ENCODE data around the gene AKAP3.

- TF ChIP-seq, protein P1, sequence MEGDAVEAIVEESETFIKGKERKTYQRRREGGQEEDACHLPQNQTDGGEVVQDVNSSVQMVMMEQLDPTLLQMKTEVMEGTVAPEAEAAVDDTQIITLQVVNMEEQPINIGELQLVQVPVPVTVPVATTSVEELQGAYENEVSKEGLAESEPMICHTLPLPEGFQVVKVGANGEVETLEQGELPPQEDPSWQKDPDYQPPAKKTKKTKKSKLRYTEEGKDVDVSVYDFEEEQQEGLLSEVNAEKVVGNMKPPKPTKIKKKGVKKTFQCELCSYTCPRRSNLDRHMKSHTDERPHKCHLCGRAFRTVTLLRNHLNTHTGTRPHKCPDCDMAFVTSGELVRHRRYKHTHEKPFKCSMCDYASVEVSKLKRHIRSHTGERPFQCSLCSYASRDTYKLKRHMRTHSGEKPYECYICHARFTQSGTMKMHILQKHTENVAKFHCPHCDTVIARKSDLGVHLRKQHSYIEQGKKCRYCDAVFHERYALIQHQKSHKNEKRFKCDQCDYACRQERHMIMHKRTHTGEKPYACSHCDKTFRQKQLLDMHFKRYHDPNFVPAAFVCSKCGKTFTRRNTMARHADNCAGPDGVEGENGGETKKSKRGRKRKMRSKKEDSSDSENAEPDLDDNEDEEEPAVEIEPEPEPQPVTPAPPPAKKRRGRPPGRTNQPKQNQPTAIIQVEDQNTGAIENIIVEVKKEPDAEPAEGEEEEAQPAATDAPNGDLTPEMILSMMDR (IDR thresholded peaks at IDR 0.05), result no peak
- TF ChIP-seq POLR2A (IDR thresholded peaks at IDR 0.05) (no peak), POLR2AphosphoS5 (IDR thresholded peaks at IDR 0.05) (no peak)
Measured at GRCh38 chr12:4643747-4644146, 5.1 kb downstream of the AKAP3 start.

Data from prostate gland (tissue), 2 donors.